GM12892 (cell line): Measurements from ENCODE around the gene KLHL1.

Source experiments
- DNase-seq: peaks from one replicate; pipeline ENCODE4 v3.0.0; 2011; ENCODE audit not compliant: insufficient read length
- FAIRE-seq: peaks from 2 replicates; lab custom pipeline; 2011; peaks lifted over from hg19 to GRCh38; lab: Jason Lieb, UNC
- POLR2A ChIP-seq: IDR thresholded peaks from 2 replicates; pipeline ENCODE4 v1.6.1; 2011; ENCODE audit warnings: low read depth, low read length, control low read depth
- POLR2AphosphoS5 ChIP-seq: IDR thresholded peaks from 2 replicates; pipeline ENCODE4 v1.6.1; 2011; ENCODE audit warnings: low read depth, low read length, control low read depth
- TAF1 ChIP-seq: IDR thresholded peaks from 2 replicates; pipeline ENCODE4 v1.6.1; 2011; ENCODE audit warnings: low read depth, mild to moderate bottlenecking, control low read depth, low read length, borderline replicate concordance

The KLHL1 gene

DNA sequence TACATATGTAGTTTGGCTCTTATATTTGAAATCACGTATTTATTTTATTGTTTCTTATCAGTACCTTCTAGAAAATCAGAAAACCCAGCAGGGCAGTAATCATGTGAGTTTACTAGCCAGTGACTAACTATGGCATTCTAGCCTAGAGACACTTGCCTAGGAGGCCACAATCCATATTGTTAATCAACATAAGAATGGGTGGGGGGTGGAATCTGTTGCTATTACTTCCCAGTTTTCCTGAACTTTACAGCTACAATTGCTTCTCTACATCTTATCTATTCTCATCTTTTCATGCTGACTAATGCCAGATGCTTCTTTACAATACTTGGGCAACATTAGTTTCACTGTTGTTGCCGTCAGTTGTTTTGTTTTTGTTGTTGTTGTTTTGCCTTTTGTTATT lies 19.3 kb downstream of the KLHL1 start:
- no peak for DNase-seq
- no peak for FAIRE-seq
- no peak for TF ChIP-seq POLR2AphosphoS5
- TF ChIP-seq POLR2A: no peak
- TF ChIP-seq TAF1: no peak

GRCh38 chr13:70087247-70087646 lies 21.0 kb downstream of the KLHL1 start:
- no peak for FAIRE-seq
- TF ChIP-seq TAF1: no peak
- no peak for TF ChIP-seq POLR2AphosphoS5
- no peak for TF ChIP-seq POLR2A
- DNase-seq: no peak

DNA sequence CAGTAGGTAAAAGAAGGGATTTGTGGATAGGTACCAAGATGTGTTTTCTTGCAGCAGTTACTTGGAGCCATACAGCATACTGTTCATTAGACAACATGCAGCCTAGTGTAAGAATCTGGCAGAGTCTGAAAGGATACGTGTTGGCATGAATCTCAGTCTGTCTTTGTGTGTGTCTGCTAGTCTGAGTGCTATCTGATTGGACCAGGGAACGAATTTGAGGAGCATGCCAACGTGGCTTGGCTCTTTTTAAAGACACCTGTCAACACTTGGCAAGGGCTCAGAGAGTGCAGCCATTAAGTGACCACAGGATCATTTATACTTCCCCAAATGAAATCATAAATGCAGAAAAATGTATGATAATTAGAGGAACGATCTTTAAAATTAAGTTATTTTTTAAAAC lies 28.2 kb downstream of the KLHL1 start:
- no peak for DNase-seq
- FAIRE-seq: no peak
- TF ChIP-seq TAF1 (no peak), POLR2A (no peak), POLR2AphosphoS5 (no peak)

DNA sequence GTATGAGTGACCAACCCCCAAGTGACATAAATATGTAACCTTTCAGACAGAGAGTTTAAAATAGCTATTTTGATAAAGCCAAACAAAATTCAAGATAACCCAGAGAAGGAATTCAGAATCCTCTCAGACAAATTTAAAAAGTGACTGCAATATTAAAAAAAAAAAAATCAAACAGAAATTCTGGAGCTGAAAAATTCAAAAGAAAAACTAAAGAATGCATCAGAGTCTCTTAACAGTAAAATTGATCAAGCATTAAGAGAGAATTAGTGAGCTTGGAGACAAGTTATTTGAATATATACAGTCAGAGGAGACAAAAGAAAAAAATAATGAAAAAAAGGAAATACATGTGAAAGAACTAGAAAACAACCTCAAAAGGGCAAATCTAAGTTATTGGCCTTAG lies 53.7 kb downstream of the KLHL1 start:
- DNase-seq: no peak
- FAIRE-seq: no peak
- no peak for TF ChIP-seq POLR2AphosphoS5
- TF ChIP-seq POLR2A: no peak
- TF ChIP-seq TAF1: no peak

- no peak for FAIRE-seq
- no peak for TF ChIP-seq POLR2AphosphoS5
- TF ChIP-seq POLR2A: no peak
- TF ChIP-seq TAF1: no peak
- no peak for DNase-seq
Measured at GRCh38 chr13:70051531-70051930, 56.7 kb downstream of the KLHL1 start.

DNA sequence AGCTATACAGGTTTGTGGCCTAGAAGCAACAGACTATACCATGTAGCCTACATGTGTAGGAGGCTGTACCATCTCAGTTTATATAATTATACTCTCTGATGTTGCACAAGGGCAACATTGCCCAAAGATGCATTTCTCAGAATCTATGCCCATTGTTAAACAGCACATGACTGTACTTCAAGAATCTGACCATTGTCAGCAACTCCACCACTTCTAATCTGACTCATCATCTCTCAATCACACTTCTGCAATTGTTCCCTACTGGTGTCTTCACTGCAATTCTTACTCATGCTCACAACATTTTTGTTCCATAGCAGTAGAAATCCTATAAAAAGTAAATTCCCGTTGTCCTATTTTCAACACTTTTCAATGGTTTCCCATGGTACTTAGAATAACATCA lies 64.6 kb downstream of the KLHL1 start:
- DNase-seq (no peak), FAIRE-seq (no peak)
- no peak for TF ChIP-seq TAF1
- TF ChIP-seq POLR2AphosphoS5: no peak
- TF ChIP-seq POLR2A: no peak

GRCh38 chr13:70042193-70042592 lies 66.1 kb downstream of the KLHL1 start:
- DNase-seq: no peak
- FAIRE-seq: no peak
- TF ChIP-seq POLR2A (no peak), POLR2AphosphoS5 (no peak), TAF1 (no peak)

GRCh38 chr13:70034286-70034685 lies 74.0 kb downstream of the KLHL1 start:
- TF ChIP-seq POLR2A (no peak), TAF1 (no peak), POLR2AphosphoS5 (no peak)
- DNase-seq (no peak), FAIRE-seq (no peak)

DNA sequence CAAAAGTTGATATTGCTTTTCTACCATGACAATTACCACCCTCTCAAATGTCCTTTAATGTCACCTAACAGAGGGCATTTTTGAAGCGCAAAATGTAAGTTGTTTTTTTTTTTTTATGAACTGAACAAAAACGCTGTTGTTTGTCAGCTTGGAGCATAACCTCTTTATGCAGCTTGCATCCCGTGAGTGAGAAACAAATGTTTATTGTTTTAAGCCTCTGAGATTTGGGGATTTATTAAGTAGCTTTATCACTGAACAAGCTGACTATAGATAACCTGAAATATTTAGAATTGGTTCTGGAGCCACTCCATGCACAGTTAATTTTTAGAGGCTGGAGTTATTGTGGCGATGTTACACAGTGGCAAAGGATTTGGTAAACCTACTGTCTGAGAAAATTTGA lies 80.7 kb downstream of the KLHL1 start:
- TF ChIP-seq POLR2A (no peak), POLR2AphosphoS5 (no peak), TAF1 (no peak)
- no peak for DNase-seq
- FAIRE-seq: no peak

GRCh38 chr13:70023516-70023915 lies 84.7 kb downstream of the KLHL1 start:
- DNase-seq (no peak), FAIRE-seq (no peak)
- TF ChIP-seq POLR2A: no peak
- TF ChIP-seq POLR2AphosphoS5: no peak
- TF ChIP-seq TAF1: no peak

- no peak for FAIRE-seq
- no peak for TF ChIP-seq POLR2A
- TF ChIP-seq POLR2AphosphoS5: no peak
- no peak for TF ChIP-seq TAF1
- DNase-seq: no peak
Measured at GRCh38 chr13:70022646-70023045, 85.6 kb downstream of the KLHL1 start.

- TF ChIP-seq POLR2AphosphoS5 (no peak), TAF1 (no peak), POLR2A (no peak)
- DNase-seq (no peak), FAIRE-seq (no peak)
Measured at GRCh38 chr13:70016116-70016515, 92.1 kb downstream of the KLHL1 start.

GRCh38 chr13:70014337-70014736 lies 93.9 kb downstream of the KLHL1 start:
- DNase-seq (no peak), FAIRE-seq (no peak)
- TF ChIP-seq TAF1 (no peak), POLR2A (no peak), POLR2AphosphoS5 (no peak)

DNA sequence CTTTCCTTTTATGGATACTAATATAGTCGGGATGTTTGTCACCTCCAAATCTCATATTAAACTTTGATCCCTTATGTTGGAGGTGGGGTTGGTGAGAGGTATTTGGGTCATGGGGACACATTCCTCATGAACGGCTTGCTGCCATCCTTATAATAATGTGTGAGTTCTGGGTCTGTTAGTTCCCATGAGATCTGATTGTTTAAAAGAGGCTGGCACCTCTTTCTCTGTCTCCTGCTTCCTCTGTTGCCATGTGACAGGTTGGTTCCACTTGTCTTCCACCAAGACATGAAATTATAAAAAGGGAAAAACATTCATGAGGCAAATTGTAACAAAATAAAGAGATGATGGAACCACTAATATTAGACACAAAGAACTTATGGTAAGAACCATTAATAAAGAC lies 108.4 kb downstream of the KLHL1 start:
- no peak for TF ChIP-seq POLR2A
- TF ChIP-seq TAF1: no peak
- no peak for TF ChIP-seq POLR2AphosphoS5
- FAIRE-seq: no peak
- no peak for DNase-seq
